H9 (cell line): ENCODE results near the gene PTGDR. TPM values are rescaled to one million over a fixed set of nuclear protein-coding genes. Genes with fewer than 3 reads are reported as not detected.

ENCODE experiments used
- DNase-seq: peaks from one replicate; pipeline ENCODE4 v3.0.0-alpha.2; 2017
- H2AFZ ChIP-seq: one replicate; pipeline ENCODE4 v1.6.1; 2013; ENCODE audit warnings: mild to moderate bottlenecking, low read length, control low read depth, moderate library complexity
- H2AK5ac ChIP-seq: 2 replicates; pipeline ENCODE4 v1.6.1; 2013; ENCODE audit warnings: low read length, control low read depth, mixed read lengths; ENCODE audit not compliant: insufficient read length
- H2BK120ac ChIP-seq: one replicate; pipeline ENCODE4 v1.6.1; 2013; ENCODE audit warnings: low read depth, mild to moderate bottlenecking, low read length, control low read depth, inconsistent platforms; ENCODE audit not compliant: poor library complexity, severe bottlenecking
- H2BK12ac ChIP-seq: 2 replicates; pipeline ENCODE4 v1.6.1; 2013; ENCODE audit warnings: low read length, control low read depth, mixed read lengths, low read depth; ENCODE audit not compliant: insufficient read length
- H2BK15ac ChIP-seq: 2 replicates; pipeline ENCODE4 v1.6.1; 2013; ENCODE audit warnings: low read depth, low read length, control low read depth
- H2BK20ac ChIP-seq: one replicate; pipeline ENCODE4 v1.6.1; 2013; ENCODE audit warnings: low read depth, mild to moderate bottlenecking, low read length, control low read depth, inconsistent platforms; ENCODE audit not compliant: poor library complexity, severe bottlenecking
- H2BK5ac ChIP-seq: 2 replicates; pipeline ENCODE4 v1.6.1; 2013; ENCODE audit warnings: low read length, control low read depth, mixed read lengths; ENCODE audit not compliant: insufficient read length
- H3K14ac ChIP-seq: 2 replicates; pipeline ENCODE4 v1.6.1; 2013; ENCODE audit warnings: low read length, control low read depth; ENCODE audit not compliant: insufficient read depth
- H3K18ac ChIP-seq: 2 replicates; pipeline ENCODE4 v1.6.1; 2013; ENCODE audit warnings: low read depth, mild to moderate bottlenecking, mixed read lengths, low read length, control low read depth; ENCODE audit not compliant: insufficient read length
- H3K23ac ChIP-seq: 2 replicates; pipeline ENCODE4 v1.6.1; 2013; ENCODE audit warnings: low read length, control low read depth, mixed read lengths, low read depth; ENCODE audit not compliant: insufficient read length
- H3K23me2 ChIP-seq: 2 replicates; pipeline ENCODE4 v1.6.1; 2013; ENCODE audit warnings: low read depth, mild to moderate bottlenecking, mixed read lengths, low read length, control low read depth; ENCODE audit not compliant: insufficient read length, poor library complexity, severe bottlenecking
- H3K27ac ChIP-seq: 2 replicates; pipeline ENCODE4 v1.5.1; 2013; ENCODE audit warnings: low read length, control low read depth, mixed read lengths, low read depth; ENCODE audit not compliant: insufficient read length
- H3K27me3 ChIP-seq: 2 replicates; pipeline ENCODE4 v1.6.1; 2013; ENCODE audit warnings: low read length, control low read depth, inconsistent platforms; ENCODE audit not compliant: insufficient read depth
- H3K4ac ChIP-seq: 2 replicates; pipeline ENCODE4 v1.6.1; 2013; ENCODE audit warnings: low read depth, mild to moderate bottlenecking, control low read depth, inconsistent platforms, low read length, moderate library complexity
- H3K4me1 ChIP-seq: 2 replicates; pipeline ENCODE4 v1.6.1; 2013; ENCODE audit warnings: low read length, control low read depth, inconsistent platforms; ENCODE audit not compliant: insufficient read depth
- H3K4me2 ChIP-seq: 2 replicates; pipeline ENCODE4 v1.6.1; 2013; ENCODE audit warnings: low read length, control low read depth, mixed read lengths; ENCODE audit not compliant: insufficient read length, insufficient read depth
- H3K56ac ChIP-seq: 2 replicates; pipeline ENCODE4 v1.6.1; 2013; ENCODE audit warnings: low read depth, mild to moderate bottlenecking, mixed read lengths, low read length, control low read depth; ENCODE audit not compliant: insufficient read length
- H3K79me1 ChIP-seq: 2 replicates; pipeline ENCODE4 v1.6.1; 2013; ENCODE audit warnings: low read depth, mild to moderate bottlenecking, moderate library complexity, low read length, control low read depth, inconsistent platforms; ENCODE audit not compliant: insufficient read depth, poor library complexity, severe bottlenecking
- H3K79me2 ChIP-seq: 2 replicates; pipeline ENCODE4 v1.6.1; 2013; ENCODE audit warnings: low read length, control low read depth, inconsistent platforms; ENCODE audit not compliant: insufficient read depth
- H3K9ac ChIP-seq: 2 replicates; pipeline ENCODE4 v1.6.1; 2013; ENCODE audit warnings: low read length, control low read depth, mixed read lengths; ENCODE audit not compliant: insufficient read length; ENCODE audit errors: extremely low read depth
- H3K9me3 ChIP-seq: one replicate; pipeline ENCODE4 v1.6.1; 2013; ENCODE audit warnings: low read depth, low read length, inconsistent platforms; ENCODE audit not compliant: control insufficient read depth
- H3T11ph ChIP-seq: one replicate; pipeline ENCODE4 v1.6.1; 2013; ENCODE audit warnings: mild to moderate bottlenecking, low read length, control low read depth, inconsistent platforms
- H4K20me1 ChIP-seq: one replicate; pipeline ENCODE4 v1.6.1; 2013; ENCODE audit not compliant: control insufficient read depth, insufficient read length, insufficient read depth
- H4K5ac ChIP-seq: 2 replicates; pipeline ENCODE4 v1.6.1; 2013; ENCODE audit warnings: low read depth, mild to moderate bottlenecking, mixed read lengths, low read length, control low read depth; ENCODE audit not compliant: insufficient read length
- H4K8ac ChIP-seq: replicated peaks from 2 replicates; pipeline ENCODE4 v1.6.1; 2013; ENCODE audit warnings: low read length, control low read depth, mixed read lengths, low read depth; ENCODE audit not compliant: insufficient read length
- H4K91ac ChIP-seq: 2 replicates; pipeline ENCODE4 v1.6.1; 2013; ENCODE audit warnings: low read depth, mild to moderate bottlenecking, moderate library complexity, mixed read lengths, low read length, control low read depth; ENCODE audit not compliant: insufficient read length
- H3K27ac Mint-ChIP-seq, 3 experiments: 2 replicates in 2 of 3; 3 replicates in 1 of 3; pipeline ENCODE4 v1.8.0; 2020 to 2021; ENCODE audit warnings: mixed read lengths in 3 of 3, mild to moderate bottlenecking in 1 of 3, moderate library complexity in 1 of 3
- H3K27me3 Mint-ChIP-seq: 2 replicates; pipeline ENCODE4 v1.8.0; 2021; ENCODE audit warnings: low read depth, mild to moderate bottlenecking, moderate library complexity, mixed read lengths
- H3K36me3 Mint-ChIP-seq, 3 experiments: 2 replicates in 2 of 3; 3 replicates in 1 of 3; pipeline ENCODE4 v1.8.0; 2020 to 2021; ENCODE audit warnings: low read depth in 3 of 3, mixed read lengths in 3 of 3; ENCODE audit not compliant: insufficient read depth in 1 of 3
- H3K4me1 Mint-ChIP-seq, 2 experiments: 2 replicates each; pipeline ENCODE4 v1.8.0; 2020; ENCODE audit warnings: mixed read lengths in 2 of 2
- H3K4me3 Mint-ChIP-seq, 2 experiments: 2 replicates in 1 of 2; 3 replicates in 1 of 2; pipeline ENCODE4 v1.8.0; 2020 to 2021; ENCODE audit warnings: mild to moderate bottlenecking in 2 of 2, mixed read lengths in 2 of 2, moderate library complexity in 1 of 2
- H3K9me3 Mint-ChIP-seq, 2 experiments: 2 replicates in 1 of 2; 3 replicates in 1 of 2; pipeline ENCODE4 v1.8.0; 2020; ENCODE audit warnings: mild to moderate bottlenecking in 2 of 2, mixed read lengths in 2 of 2, moderate library complexity in 1 of 2
- CTCF ChIP-seq: fragments of 200-600 bp; sonication (generic); conservative IDR thresholded peaks from 3 replicates; pipeline ENCODE4 v1.8.0; 2021; ENCODE audit warnings: antibody characterized with exemption, mild to moderate bottlenecking
- WGBS: extraction: QIAGEN DNeasy Blood & Tissue Kit; methylation state at CpG from one replicate; pipeline ENCODE4 v1.1.7; 2013; ENCODE audit warnings: missing lambda C conversion rate, low lambda C conversion rate, mixed read lengths; ENCODE audit not compliant: insufficient read length; ENCODE audit errors: extremely low coverage; 5-methylcytosine and 5-hydroxymethylcytosine counted together
- total RNA-seq: library from RNA; stranded (reverse); gene quantifications from 2 replicates; pipeline ENCODE4 v1.2.1, GENCODE V29; 2021

The PTGDR gene
- total RNA-seq, 1 experiment from 2014 or later: not detected

- Mint-ChIP-seq H3K9me3 (no peaks in the 10 kb centered on the region), H3K36me3 (no peaks in the 10 kb centered on the region), H3K4me1 (peaks cover 6% of the 10 kb centered on the region in 2 experiments), H3K27ac (no peak overlapping the region), H3K4me3 (no peak overlapping the region), H3K27me3 (no peaks in the 10 kb centered on the region)
- H3K27me3 ChIP-seq: no peaks in the 10 kb centered on the region
- H3K79me2 ChIP-seq: no peaks in the 10 kb centered on the region
- H2BK15ac ChIP-seq: no peak overlapping the region
- H2AFZ ChIP-seq: no peak overlapping the region
- no peak overlapping the region for H2BK20ac ChIP-seq
- H2BK5ac ChIP-seq: no peak overlapping the region
- no peaks in the 10 kb centered on the region for H3K79me1 ChIP-seq
- TF ChIP-seq CTCF: no peak
- WGBS: no CpG with 5 or more reads among the region's 5 CpGs
- H3K4ac ChIP-seq: no peak overlapping the region
- H3K4me2 ChIP-seq: no peak overlapping the region
- no peaks in the 10 kb centered on the region for H3K4me1 ChIP-seq
- H3K27ac ChIP-seq: no peak overlapping the region
- no peak overlapping the region for H2AK5ac ChIP-seq
- no peak for DNase-seq
- no peak overlapping the region for H3T11ph ChIP-seq
- no peaks in the 10 kb centered on the region for H3K23me2 ChIP-seq
- no peak overlapping the region for H4K5ac ChIP-seq
- no peaks in the 10 kb centered on the region for H4K20me1 ChIP-seq
- no peak overlapping the region for H2BK120ac ChIP-seq
- no peak overlapping the region for H4K91ac ChIP-seq
- H4K8ac ChIP-seq: no peak overlapping the region
- H3K56ac ChIP-seq: no peak overlapping the region
- no peaks in the 10 kb centered on the region for H3K9me3 ChIP-seq
- H3K23ac ChIP-seq: no peak overlapping the region
- H3K14ac ChIP-seq: no peak overlapping the region
- H3K9ac ChIP-seq: no peak overlapping the region
- H2BK12ac ChIP-seq: no peak overlapping the region
- no peak overlapping the region for H3K18ac ChIP-seq
Observed at GRCh38 chr14:52241087-52241793, 26.3 kb upstream of the PTGDR start.
